SKM-1 (cell line): ENCODE results near the gene PROCA1.

Experiments used
- DNase-seq: peaks from one replicate; lab custom pipeline; 2025; ENCODE audit not compliant: unreplicated experiment; lab: John Stamatoyannopoulos, UW

PROCA1 gene

DNA sequence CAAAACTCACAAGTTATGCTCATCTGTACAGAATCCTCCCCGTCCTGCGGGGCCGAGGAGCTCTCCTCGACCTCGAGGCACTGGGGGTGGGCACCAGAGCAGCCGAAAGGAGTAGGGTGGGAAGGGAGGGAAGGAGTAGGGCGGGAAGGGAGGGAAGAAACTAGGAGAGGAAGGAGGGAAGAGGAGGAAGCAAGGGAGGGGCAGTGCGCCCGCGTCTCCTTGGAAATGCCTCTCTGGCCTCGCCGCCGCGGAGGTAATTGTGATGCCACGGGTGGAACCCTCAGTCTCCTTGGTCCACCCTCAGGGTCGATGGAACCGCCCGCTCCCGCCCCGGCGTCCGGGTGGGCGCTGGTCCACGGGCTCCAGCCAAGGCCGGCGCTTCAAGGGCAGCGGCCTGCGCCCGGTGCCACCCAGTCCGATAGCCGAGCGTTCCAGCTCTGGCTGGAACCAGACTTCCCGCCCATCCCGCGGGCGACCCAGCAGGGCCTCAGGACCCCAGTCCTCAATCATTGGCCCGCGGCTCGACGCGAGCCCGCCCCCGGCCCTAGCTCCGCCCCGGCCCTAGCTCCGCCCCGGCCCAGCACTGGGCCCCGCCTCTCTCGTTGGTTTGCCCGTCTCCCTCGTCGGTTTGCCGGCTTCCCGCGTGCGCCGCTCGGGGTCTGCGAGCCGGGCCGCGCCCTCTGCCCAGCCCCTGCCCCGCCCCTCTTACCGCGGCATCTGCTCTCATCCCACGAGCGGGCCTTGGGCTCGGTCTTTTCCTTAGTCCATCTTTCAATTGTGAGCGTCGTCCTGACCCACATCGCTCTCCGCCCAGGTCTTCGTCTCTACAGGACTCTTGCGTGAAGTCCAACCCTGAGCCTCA is 596 bp downstream of the PROCA1 start:
- peak; percentile 29 for DNase-seq

DNA sequence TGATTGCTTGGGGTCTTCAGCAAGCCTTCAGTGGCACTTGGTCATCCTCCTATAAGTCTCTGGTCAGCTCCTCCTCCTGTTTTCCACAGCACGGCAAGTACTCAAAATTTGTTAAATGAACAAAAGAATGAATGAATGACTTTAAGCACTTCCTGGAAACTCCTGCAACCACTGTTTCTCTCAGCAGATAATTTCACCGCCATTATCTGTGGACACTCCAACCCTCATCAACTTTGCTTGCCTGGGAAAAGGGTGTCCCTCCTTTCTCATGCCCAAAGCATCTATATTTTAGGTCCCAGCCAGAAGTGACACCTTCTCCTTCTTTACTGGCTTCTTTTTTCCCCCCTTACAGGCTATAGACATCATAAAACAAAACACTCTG is 4.4 kb downstream of the PROCA1 start:
- no peak for DNase-seq

DNA sequence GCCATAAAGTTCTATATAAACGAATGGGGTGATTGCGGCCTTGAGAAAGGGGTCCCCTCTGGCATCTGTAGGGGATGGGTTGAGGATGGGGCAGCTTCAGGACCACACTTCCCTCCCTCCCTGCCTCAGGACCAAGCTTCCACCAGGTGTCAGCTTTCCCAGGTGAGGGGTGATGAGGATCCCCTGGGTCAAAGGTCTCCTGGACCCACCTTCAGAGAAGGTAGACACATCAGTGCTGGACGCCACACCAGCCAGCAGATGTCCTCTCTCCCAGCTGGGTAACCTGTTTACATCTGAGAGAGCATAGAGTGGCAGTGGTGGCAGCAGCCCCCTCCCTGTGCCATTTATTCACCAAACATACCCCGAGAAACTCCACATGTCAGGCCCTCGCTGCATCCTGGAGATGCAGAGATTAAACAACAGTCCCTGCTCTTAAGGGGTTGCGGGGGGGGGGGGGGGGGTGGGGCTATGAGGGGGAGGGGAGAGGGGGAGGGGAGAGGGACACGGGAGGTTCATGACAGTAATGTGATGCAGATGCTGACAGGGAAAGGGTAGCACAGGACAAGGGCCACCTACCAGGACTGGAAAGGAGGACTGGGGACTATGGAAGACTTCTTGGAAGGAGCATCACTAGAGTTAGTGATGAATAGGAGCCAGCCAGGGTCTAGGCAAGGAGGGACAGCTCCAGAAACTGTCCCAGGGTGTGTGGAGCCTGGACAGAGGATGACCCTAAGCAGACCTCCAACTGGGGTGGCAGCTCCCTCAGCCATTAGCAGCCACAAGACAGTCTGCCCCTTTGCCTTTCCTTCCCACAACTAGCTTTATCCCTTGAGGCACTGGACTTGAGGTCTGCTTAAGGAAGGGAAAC is 5.0 kb downstream of the PROCA1 start:
- no peak for DNase-seq

DNA sequence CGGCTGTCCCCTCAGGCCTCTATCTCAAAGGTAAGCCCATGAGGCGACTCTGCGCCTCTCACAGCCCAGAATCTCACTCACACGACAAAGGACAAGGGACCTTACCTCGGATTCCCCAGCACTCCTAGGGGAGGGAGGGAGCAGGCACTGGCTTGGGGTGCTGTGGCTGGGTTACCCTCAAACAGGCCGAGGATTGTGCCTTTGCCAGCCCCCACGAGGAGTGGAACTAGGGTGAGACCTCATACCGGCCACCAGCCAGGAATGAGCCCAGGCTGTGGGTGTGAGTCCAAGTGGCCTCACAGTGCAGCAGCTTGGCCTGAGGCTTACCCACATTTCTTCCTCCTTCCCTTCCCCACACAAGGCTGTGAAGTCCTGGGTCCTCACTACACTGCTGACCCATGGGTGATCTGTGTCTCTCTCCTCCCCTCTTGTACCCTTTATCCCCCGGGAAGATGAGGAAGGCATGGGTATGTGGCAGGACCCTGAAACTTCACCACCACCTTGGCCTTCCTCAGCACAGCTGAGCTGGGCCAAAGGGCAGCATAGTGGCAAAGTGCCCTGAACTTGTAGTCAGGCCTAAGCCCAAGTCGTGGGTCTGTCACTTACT is 5.9 kb downstream of the PROCA1 start:
- no peak for DNase-seq

DNA sequence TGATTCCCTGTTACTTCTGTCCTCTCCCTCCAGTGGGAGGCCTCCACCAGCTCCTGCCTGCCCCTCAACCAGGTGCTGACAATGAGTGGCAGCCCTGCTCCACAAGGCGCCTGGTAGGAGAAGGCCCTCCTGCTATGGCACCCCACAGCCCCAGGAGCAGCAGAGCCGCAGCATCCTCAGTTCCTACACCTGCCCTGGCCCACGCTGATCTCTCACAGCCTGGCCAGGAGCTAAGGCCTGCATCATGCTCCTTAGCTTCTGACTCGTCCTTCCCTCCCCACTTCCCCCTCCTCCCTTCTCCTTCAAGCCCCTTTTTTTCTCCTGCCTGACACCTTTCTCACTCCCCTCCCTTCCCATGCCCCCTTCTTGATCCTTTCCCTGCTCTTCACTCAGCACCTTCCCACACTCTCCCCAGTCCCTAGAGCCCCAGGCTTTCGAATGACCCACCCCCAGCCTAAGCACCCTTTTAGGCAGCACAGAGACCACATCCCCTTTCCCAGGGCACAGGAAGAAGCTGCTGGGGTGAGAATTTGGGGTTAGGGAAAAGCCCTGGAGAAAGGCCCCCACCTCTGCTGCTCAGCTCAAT is 6.5 kb downstream of the PROCA1 start:
- DNase-seq = no peak

DNA sequence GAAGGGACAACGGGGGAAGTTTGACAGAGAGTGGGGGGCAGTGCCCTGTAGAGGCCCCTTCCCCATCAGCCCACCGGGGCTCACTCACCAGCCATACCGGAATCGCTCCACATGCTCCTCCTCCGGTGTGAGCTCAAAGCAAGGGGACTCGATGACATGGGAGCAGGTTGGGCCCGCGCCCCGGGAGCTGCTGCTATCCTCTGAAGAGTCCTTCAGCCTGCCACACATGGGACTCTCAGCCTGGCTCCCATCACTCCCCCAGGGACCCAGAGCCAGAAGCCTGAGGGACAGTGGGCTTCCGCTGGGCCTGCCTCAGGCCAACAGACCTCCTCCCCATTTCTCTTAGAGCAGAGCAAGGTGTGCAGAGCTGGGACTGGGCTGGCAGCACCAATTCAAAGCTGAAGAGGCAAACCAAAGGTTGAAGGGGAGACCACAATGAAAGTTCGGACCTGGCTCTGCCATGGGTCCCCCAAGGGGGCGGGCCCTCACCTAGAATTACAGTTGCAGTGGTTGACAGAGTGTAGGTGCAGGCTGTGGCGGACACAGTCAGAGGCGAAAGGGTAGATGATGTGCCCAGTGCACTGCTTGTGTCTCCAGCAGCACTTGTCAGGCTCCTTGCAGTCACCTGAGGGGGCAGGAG is 7.3 kb downstream of the PROCA1 start:
- no peak for DNase-seq

DNA sequence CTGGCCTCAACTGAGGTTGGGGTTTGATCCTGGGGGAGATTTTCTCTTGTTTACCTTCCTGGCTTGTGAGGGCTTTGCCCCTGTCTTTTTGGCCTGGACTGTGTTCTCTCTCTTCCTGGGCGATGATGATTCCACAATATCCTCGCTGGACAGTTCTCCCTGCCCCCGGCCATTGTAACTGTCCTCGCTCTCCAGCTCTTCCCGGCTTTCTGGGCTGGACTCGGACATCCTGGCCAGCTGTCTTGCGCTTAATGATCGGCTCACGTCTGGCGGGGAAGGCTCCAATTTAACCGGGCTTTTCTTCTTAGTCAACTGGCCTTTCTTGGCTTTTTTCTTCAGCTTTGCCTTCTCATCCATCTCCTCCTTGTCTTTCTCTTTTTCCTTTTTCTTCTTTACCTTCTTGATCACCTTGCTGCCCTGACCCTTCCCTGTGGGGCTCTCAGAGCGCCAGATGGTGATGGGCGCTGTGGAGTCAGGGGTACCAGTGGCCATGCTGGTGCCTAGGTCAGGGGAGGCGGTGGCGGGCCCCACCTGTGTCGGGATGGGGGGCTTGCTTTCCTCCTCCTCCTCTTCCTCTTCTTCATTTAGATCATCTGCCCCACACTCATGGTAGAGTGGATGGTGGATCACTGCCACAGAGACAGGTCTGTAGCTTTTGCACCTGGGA is 8.0 kb downstream of the PROCA1 start:
- DNase-seq = no peak

DNA sequence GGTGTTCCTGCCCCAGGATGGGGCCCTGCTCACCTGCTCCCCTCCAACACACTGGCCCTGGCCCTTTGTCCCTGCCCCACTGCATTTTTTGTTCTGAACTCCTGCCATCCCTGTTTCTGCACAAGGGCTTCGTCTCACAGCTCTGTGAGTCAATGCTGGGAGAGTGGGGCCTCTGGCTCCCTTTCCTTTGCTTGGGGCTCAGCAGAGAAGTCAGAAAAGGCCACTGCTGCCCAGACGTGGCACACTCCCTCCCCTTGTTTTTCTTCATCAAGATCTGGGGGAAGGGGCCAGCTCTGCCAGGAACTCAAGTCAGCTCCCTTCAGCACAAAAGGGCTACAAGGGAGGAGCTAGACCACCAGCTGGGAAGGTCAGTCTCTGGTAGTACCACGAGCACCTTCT is 8.9 kb downstream of the PROCA1 start:
- DNase-seq = no peak

DNA sequence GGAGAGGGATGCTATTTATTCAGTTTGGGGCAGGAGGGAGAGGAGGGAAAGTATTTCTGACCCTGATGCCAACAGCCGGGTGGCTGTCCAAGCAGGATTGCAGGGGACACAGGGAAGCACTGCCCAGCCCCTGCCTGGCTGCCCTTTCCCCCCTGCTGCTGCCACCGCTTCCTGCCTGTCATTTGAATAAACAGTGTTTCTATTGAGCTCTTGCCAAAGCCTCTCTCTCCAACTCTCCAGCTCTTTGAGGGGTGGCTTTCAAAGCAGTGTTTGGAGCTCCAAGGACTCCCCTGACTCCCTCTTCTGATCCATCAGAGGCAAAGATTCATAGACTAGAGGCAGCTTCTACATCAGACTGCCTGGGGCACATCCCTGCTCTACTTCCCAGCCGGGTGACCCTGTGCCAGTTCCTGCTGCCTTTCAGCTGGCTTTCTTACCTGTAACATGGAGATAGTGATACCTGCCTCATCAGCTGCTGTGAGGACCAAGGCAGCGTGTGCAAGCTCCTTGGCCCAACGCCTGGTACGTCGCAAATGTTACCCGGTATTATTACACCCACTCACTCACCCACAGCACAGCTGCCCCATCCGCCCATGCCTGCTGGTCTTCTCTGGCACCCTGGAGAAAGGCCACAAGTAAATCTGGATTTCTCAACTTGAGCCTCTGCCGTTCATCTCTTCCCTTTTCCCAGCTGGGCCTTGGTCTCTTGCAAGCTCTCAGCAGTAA is 9.5 kb downstream of the PROCA1 start:
- DNase-seq = no peak

DNA sequence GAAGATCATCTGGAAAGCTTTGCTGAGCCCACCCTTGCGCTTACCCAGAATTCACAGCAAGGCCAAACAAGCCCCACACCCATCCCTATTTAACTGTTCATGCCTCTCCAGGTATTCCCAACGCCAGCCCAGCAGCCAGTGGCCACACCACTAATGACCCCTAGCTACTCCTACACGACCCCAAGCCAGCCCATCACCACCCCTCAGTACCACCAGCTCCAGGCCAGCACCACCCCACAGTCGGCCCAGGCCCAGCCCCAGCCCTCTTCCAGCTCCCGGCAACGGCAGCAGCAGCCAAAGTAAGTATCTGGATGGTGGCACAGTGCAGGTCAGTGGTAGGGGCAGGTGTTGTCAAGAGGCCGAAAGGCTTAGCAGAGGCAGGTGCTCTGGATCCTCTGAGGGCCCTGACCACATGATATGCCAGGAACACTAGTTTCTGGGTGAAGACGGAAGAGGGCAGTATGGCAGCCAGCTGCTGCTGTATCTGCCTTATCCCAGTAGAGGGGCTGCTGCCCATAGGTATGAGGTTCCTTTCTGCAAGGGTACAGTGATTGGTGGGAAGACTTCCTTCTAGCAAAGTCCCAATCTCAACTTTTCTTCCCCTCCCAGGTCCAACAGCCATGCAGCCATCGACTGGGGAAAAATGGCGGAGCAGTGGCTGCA is 10.7 kb downstream of the PROCA1 start:
- no peak for DNase-seq

DNA sequence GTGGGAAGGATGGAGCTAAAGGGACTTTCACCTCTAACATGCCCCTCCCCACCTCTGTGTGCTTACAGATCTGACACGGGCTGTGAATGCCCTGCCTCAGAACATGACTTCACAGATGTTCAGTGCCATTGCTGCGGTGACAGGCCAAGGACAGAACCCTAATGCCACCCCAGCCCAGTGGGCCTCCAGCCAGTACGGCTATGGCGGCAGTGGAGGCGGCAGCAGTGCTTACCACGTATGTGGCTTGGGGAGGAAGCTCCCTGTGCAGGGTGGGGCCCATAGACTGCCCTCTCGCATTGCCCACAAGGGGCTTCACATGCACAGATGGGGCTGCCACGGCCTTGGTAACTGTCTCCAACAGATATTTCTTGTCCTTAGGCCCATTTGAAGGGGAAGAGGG is 11.4 kb downstream of the PROCA1 start:
- DNase-seq = no peak

DNA sequence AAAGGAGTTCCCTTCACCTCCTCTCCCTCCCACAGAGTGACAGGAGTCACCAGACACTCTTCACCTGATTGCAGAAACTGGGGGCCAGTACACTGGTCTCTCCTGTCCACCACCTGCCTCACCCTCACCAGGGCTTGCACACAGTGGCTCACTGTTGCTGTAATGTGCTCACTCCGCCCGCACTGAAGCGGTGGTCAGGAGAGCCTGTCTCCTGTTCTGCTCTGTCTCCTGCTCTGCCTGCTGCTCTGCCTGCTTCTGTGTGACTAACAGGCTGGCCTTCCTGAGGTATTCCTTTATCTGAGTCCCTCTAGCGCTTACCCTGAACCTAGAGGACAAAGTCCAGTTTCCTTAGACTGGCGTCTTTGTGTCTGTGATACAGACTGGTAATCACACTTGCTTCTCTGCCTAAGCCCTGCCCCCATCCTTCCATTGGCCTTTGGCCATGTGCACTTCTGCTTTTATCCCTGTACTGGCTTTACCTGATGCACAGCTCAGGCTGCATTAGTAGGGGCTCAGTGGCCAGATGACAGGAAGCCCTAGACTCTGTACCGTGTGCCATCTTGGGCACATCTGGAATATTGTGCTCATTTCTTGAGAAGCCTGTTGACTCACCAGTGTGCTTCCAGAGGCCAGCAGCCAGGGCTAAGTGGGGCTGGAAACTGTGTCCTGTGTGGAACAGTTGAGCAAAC is 13.3 kb downstream of the PROCA1 start:
- DNase-seq = no peak

DNA sequence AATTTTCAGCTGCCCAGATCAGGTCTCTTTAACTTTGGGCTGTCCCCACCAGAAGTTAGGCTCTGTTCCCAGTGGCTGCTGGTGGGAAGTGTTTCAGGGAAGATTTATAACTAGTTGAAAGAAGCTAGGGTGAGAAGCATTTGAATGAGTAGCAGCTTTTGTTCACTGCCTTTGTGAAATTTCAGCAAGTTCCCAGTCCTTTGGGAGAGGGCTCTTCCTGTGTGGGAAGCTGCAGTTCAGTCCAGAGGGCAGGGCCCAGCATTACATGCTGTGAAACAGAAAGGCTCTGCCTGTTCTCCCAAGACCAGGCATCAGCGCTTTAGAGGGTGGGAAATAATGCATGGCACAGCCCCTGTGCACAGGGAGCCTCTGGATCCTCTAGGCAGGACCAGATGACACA is 17.8 kb downstream of the PROCA1 start:
- no peak for DNase-seq

DNA sequence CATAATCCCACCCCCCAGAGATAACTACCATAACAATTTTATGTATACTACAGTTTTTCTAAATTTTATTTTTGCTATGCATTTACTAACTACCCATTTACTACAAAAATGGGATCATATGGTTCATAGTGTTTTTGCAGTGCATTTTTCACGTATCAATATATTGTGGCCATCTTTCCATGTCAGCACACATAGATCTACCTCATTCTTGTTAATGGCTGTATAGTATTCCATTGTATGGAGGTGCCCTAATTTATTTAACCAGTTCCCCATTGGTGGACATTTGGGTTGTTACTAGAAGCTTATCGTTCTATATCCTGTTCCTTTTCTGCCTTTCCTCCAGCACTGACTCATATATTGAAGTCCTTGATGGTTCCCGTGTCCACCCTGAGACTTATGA is 22.7 kb downstream of the PROCA1 start:
- DNase-seq = no peak

DNA sequence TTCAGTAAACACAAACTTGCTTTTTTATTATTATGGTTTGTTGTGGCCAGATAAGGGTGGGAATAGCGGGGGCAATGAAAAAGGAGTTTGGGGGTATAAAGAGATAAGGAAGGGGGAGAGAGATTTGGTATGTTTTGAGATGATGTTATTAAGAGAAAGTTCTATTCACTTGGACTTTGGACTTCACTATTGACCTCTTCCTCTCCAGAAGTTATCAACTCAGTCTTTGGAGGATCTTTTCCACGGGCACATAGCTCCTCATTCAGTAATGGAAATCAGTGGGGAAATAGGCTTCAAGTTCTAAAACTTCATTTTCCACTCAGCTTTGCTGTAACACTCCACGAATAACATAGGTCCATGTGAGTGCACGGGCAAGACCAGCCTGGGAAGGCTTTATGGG is 23.2 kb downstream of the PROCA1 start:
- no peak for DNase-seq

DNA sequence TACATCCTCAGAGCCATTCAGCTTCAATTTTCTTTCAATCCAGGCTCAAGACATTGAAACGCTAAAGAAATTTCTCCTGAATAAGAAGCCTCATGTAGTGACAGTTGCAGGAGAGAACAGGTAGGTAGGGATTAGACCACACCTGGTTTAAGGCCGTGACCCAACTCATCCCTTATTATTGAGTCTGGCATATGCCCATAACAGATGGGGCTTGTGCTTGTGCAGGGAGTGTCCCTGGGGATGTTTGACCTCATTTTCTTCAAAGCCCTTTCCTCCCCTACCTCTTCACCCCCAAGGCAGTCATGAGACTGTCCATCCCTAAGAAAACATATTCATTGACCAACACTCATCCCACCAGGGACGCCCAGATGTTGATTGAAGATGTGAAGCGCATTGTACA is 25.4 kb downstream of the PROCA1 start:
- DNase-seq = no peak

DNA sequence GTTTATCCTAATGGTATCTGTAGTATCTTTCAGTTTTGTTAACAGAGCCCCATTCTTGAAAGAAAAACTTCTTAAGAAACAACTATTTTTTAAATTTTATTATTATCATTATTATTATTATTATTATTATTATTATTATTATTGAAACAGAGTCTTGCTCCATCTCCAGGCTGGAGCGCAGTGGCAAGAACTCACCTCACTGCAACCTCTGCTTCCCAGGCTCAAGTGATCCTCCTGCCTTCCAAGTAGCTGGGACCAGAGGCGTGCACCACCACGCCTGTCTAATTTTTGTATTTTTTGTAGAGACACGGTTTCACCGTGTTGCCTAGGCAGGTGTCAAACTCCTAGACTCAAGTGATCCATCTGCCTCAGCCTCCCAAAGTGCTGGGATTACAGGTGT is 26.3 kb downstream of the PROCA1 start:
- DNase-seq = no peak

DNA sequence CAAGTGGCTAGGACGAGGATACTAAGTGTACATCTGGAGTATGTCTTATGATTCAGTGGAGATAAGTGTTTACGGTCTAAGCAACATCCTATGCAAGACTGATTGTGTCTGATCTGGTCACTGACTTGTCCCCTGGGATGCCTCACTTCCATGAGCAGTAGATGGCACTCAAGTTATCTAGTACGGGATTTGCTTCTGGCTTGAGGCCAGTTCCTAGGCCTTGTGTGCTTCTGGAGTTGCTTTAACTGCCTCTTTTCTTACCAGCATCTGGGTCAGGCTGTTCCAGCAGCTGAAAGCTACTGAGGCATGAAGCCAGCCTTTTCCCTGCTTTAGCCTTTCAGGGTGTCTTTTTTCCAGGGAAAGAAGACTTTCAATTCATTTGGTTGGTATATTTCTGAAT is 26.7 kb downstream of the PROCA1 start:
- DNase-seq = no peak

DNA sequence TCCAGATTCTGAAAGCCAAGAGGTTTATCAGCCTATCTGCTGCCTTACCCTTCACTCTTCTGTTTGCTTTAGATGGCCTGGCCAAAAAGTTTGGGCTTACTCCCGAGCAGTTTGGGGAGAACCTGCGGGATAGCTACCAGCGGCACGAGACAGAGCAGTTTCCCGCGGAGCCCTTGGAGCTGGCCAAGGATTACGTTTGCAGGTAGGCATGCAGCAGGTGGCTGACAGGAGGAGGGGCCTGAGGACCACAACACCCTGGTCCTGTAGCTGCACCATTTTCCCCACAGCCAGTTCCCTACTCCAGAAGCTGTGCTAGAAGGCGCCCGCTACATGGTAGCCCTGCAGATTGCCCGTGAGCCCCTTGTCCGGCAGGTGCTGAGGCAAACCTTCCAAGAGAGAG is 29.0 kb downstream of the PROCA1 start:
- DNase-seq = no peak
